CD4-positive, alpha-beta T cell treated with Interleukin-17A for 4 hours (primary cell): ENCODE results near the gene MRPL44.

Experiments used
- DNase-seq: peaks from one replicate; pipeline ENCODE4 v3.0.0-alpha.2; 2020; ENCODE audit warnings: mixed read lengths

The MRPL44 gene

DNA sequence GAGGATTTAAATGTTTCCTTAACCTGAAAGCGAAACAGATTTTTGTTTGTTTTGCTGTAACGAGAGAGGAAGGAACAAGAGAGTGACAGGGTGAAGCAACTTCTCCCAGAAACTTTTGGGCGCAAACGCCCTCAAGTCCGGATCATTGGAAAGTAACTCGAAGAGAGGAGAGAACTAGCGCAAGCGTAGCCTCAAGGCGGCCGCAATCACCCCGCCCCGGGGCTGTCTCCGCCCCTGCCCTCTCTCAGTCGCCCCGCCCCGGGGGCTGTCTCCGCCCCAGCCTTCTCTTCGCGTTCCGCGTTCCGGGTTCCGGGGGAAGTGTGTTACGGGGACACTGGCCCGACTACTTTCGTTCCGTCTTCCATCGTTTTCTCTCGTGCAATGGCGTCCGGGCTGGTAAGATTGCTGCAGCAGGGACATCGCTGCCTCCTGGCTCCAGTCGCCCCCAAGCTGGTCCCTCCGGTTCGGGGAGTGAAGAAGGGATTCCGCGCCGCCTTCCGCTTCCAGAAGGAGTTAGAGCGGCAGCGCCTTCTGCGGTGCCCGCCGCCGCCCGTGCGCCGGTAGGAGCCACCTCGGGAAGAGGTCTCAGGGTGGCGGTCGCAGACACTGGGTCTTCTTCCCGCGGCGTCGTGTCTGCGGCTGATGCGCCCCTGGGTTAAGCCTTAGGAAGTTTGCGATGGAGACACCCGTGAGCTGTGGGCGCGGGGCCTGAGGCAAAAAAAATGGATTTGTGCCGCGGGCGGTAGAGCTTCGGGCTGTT is at the start of gene MRPL44:
Gene MRPL44 (plus strand): TSS at position 372 of the 760 bp plus-strand sequence. CDS start 10 bp downstream, at position 382.
- DNase-seq: peak; percentile 99

DNA sequence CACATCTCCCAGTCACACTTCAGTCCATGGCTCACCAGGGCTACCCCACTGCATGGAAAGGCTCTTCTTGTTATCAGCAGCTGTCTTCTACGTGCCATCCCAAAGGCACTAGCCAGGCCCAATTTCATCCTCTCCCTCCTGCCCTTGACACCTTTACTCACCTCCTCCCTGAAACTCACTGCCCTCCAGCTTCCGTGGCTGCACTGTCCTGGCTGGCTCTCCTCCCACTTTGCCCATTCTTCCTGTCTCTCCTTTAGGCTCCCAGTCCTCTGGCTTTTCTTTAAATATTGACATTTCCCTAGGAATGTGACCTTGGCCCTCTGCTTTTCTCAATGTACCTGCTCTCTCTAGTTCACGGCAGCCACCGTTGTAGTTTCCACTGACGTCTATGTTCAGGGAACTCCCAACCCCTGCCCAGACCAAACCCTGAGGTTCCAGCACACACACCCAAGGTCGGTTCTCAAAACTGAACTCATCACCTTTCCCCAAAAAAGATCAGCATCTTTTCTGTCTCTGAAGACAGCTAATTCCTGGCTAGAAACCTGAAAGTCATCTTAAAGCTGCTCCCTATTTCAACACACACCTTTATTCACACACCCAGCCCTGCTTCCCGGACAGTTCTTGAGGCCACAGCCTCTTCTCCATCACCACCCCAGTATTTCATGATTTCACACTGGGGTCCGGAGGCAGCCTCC is 48.8 kb upstream of the MRPL44 start:
- DNase-seq: no peak

DNA sequence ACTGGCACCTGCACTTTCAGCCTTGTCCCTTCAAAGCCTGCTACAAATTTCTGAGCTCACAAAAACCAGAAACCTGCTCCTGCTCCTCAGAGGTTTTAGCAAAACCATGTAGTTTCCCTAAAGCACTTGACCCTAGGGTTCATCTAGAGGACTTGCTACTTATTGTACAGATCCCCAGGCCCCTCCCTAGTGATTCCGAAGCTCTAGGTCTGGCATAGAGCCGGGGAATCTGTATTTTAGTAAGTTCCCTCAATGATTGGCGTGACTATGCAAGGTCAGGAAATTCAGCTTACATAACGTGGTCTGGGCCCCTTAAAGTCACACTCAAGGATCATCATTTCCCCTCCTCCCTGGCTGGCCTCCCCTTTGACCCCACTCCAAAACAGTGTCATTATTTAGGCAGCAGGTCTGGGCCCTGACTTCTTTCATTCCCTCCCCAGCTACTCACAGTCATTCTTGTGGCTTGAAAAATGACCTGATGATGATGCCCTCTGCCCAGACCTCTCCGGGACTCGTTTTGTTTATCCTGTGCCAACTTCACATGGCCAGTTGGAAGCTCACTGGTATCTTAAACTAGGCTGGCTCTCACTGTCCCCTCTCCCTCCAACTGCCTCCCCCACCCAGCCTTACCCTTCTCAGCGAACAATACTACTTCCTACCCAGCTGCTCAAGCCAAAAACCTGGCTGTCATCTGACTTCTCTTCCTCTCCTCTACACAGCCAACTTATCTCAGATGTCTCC is 48.1 kb upstream of the MRPL44 start:
- no peak for DNase-seq

DNA sequence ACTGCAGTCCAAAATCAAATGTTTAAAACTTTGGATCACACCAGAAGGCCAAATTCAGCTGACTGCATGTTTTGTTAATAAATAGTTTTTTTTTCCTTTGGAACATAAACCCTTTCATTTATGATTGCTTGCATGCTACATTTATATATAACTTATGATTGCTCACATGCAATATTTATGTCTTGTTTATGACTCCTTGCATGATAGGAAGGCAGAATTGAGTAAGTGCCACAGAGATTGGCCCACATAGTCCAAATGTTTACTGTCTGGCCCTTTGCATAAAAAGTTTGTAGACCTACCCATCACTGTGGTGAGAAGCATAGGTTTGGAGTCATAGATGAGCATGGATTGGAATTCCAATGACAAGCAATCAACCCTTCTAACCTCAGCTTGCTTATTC is 42.9 kb upstream of the MRPL44 start:
- DNase-seq: no peak

DNA sequence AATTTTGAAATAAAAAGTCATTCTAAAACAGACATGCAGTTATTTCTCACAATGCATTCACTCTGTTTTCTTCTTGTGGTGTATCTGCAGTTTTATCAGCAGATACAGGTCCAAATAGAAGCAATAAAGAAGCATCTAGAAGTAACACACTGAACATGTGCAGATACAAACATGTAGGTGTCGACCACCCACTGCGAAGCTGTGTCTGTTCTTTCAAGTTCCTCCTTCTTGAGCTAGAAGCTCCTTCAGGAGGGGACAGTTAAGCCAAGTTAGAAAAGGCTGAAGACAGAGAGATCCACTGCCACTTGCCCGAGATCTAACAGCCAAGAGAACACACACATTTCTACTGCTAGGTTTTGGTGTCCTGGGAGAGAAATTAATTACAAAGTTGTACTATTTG is 42.2 kb upstream of the MRPL44 start:
- DNase-seq: no peak

DNA sequence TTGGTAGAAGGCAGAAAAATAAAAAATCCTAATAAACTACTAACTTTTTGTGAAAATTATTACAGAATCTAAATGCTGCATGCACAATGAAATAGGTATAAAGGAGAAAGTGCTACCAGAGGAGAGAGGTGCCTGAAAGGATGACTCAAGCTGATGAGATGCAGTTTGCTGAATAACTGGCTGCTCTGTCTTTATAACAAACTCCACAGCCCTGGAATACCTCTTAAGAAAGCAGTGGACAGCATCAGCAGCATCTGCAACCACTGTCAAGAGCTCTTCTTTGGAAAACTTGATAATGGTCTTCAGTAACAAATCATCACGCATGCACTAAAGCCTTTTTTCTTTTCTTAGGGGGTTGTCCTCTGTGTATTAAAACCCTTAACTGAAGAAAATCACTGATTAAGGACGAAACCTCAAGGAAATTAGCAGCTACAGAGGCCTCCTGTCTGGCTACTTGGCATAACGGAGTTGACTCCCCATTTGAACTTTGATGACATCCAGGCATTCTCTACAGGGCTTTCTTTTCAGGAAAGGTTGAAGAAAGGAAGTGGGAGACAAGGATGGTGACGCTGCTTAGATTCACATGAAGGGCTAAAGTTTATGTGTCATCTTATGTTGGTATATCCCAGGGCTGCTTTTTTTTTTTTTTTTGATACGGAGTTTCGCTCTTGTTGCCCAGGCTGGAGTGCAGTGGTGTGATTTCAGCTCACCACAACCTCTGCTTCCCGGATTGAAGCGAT is 40.9 kb upstream of the MRPL44 start:
- no peak for DNase-seq

DNA sequence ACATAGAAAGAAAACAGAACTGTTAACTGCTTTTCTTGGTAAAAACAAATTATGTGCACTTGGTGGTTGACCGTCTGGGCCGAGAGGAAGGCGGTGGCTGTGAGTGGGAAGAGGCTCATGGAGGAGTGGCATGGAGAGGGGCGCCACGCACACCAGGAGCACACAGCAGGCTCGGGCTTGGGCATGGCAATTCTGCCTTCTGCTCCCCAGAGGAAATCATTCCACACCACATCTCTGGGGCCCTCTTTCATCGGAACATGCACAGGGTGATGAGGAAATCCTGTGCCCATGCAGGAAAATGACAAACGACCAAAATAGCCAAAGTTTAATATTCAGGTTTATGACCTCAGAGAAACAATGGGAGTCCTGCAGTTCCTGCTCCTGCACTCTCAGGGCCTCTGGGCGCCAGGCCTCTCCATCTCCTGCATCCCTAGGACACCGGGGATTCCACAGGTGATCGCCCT is 38.6 kb upstream of the MRPL44 start:
- no peak for DNase-seq

DNA sequence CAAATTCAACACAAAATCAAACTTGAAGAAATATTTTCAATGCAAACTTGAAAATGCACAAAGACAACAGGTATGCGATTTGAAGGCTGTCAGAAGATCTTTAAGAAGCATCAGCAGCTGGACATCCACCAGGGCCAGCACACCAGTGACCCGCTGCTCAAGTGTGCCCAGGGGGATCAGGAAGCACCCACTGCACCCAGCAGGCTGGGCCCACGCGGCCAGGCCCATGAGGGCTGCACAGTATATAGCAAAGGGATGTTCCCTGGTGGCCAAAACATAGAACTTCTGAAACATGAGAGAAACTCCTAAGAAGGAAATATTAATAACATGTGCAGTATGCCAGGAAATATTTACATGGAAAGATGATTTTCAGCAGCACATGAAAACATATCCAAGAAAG is 37.2 kb upstream of the MRPL44 start:
- DNase-seq: no peak

DNA sequence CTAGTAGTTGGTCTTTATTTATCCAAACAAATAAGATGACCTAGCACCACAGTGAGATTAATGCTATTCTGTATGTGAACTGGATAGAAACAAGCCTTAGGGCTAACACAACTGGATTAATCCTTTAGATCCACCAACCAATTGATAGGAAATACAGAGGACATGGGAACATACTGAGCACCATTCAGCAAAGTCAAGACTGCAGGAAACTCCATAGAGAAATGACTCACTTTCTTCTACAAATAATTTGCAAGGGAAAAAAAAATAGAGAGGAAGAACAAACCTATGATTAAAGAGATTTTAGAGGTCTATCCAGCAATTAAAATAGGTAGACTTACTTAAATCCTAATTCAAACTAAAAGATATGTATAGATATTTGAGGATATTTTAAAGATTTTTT is 36.1 kb upstream of the MRPL44 start:
- no peak for DNase-seq

DNA sequence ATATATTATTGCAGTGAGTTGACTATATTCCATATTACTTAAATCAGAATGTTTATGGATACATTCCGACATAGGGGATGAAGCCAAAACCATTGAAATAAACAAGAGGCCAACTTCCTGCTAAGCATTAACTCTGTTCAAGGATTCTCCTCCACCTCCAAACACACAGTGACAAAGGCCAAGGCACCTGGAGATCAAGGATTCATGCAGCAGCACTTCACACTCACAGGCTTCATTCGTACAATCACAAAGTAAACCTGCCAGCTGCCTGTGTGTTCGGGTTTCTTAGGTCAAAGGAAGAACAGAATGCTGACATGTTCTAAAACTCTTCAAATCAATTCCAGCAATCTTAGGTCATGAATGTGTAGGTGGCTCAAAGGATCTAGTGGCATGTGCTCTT is 35.0 kb upstream of the MRPL44 start:
- DNase-seq: no peak

DNA sequence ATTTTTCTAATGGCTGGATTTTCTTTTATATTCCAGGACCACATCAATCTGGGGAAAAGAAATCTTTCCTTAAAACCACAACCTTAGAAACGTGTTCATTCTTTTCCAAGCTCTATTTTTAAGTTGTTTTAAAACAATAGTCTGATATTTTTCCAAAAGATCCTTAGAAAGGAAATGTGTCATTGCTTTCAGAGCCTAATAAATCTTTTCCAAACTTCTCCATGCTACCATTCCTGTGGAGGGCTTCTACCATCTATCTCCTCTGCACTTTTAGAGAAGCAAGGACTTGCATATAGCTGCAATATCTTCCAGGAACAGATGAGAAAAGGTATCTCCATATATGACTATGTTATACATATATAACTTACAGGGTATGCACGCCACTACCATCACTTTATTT is 33.3 kb upstream of the MRPL44 start:
- DNase-seq: no peak

DNA sequence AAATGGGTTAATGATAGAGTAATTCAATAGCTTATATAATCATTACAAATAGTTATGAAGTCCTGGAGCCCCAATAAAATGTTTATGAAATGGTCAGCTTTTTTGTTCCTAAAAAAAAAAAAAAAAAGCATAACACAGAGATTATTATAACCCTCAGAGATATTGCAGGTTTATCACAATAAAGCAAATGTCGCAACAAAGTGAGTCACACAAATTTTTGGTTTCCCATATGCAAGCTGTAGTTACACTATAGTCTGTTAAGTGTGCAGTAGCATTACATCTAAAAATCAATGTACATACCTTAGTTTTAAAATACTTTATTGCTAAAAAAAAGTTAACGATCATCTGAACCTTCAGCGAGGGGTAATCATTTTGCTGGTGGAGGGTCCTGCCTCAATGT is 32.2 kb upstream of the MRPL44 start:
- no peak for DNase-seq

DNA sequence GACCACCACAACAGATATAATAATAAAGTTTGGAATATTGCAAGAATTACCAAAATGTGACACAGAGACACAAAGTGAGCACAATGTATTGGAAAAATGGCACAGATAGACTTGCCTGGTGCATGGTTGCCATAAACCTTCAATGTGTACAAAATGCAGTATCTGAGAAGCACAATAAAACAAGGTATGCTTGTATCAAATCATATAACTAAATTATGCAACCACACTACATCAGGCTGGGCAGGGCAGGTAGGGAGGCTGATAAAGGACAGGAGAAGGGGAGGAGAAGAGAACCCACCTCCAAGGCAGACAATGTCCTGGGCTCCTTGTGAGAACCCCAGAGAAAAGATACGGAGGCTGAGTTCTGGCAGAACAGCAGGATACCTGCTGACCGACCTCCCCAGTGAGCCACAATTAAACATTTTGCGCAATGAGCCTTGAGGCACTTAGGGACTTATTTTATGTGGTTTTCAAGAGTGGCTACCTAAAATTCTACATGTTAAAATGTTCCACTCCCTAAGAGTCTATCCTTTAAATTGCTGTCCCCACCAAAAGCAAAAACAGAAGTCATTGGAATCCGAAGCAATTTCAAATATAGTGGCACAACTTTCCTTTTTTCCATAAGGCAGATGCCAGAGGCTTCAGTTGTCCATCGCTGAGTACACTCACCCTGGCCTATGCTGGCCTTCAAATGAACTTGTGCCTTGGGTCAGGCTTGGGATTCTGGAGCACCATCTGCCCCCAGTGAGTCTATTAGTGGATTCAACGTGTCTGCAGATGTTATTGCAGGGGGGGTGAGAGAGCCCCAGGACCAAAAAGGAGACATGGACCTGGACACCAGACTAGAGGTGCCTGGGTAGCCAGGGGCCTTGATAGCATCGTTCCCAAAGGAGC is 28.9 kb upstream of the MRPL44 start:
- no peak for DNase-seq

DNA sequence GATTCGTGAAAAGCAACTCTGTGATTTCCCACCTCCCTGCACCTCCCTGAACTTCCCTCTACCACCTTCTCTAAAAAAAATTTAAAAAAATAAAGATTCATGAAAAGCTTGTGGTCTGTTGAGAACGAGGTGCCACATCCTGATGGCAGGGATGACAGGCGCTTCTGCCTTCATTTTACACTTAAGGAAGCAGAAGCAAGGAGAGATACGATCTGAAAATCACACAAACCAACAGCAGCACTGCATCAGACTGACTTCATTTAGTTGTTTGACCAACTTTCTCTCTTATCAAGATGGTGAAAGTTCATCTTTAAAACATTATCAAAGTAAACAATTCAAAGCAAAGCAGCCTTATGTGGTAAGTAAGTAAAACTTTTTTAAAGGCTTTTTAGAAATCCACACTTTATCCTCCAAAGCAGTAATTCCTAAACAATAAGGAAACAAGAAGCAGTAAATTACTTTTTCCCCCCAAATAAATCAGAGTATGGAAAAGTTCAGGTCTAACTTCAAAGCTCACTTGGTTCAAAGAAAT is 27.6 kb upstream of the MRPL44 start:
- peak; percentile 37 for DNase-seq

DNA sequence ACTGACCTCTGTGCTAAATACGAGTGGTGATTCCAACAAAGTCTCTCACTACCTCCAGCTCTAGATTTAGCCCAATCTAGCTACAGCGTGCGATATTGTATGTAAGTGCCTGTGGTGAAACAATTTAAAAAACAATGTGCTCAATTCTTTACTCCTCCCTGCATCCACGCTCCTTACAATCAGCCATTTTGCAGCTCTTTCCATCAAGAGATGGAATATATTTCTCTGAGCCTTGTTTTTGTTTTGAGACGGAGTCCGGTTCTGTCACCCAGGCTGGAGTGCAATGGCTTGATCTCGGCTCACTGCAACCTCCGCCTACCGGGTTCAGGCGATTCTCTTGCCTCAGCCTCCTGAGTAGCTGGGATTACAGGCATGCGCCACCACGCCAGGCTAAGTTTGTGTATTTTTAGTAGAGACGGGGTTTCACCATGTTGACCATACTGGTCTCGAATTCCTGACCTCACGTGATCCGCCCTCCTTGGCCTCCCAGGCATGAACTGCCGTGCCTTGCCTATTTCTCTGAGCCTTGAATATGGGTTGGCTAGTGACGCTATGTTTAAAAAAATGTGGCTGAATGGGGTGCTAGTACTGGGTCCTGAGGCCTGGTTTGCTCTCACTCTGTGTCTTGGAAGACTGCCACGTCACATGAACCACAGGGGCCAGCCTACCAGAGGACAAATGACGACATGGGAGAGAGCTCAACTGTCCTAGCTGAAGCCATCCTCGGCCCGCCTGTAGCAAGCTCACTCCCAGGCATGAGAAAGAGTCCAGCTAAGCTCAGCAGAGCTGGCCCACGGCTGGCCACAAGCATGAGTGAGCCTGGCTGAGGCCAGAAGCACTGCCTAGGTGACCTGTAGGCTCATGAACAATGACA is 26.9 kb upstream of the MRPL44 start:
- peak; percentile 10 for DNase-seq

DNA sequence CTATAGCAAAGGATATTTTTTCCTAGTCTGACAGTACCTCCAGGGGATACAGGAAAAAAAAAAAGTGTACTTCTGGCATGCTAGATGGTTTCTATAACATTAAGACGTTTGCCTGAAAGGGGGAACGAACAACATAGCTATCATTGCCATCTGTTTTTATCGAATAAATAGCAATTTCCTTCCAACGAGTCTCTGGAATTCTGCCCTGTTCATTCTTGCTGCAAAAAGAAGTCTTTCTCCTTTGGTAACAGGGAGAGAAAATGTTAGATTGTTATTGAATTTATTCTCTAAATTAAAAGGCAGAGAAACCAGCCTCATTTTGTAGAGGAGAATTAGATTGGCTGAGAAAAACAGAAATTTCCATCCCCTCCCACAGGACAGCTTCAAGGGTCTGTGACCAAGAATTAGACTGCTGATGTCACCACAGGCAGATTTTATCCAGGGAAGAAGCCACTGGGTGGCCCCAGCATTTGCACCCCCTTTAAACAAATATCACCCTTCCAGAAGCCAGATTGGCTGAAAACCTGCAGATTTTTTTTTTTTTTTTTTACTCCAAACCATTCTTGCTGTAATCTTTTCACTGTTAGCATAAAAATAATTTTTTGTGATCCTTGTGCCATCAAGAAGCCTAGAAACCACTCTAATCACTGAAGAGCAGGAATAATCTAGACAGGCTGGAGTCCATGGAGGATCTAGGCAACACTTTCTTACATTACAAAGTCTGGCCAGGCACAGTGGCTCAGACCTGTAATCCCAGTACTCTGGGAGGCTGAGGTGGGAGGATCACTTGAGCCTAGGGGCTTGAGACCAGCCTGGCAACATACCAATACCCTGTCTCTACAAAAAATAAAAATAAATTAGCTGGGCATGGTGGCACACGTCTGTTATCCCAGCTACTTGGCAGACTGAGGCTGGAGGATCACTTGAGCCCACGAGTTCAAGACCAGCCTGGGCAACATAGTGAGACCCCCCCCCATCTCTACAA is 24.2 kb upstream of the MRPL44 start:
- no peak for DNase-seq

DNA sequence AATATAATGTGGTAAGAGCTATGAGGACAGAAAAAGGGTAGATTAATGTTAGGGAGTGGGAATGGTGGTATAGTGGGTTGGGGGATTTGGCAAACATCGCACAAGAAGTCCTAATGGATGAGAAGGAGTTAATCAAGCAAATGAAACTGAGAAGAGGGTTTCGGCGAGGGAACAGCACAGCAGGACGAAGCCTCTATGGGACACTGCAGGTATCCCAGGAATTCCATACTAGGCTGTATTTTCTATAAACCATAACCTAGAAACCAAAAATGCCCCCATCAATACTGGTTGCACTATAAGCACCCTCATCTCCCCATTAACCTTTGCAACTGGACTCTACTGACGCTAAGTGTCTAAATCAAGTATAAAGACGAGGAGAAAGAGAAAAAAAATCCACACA is 22.4 kb upstream of the MRPL44 start:
- DNase-seq: no peak

DNA sequence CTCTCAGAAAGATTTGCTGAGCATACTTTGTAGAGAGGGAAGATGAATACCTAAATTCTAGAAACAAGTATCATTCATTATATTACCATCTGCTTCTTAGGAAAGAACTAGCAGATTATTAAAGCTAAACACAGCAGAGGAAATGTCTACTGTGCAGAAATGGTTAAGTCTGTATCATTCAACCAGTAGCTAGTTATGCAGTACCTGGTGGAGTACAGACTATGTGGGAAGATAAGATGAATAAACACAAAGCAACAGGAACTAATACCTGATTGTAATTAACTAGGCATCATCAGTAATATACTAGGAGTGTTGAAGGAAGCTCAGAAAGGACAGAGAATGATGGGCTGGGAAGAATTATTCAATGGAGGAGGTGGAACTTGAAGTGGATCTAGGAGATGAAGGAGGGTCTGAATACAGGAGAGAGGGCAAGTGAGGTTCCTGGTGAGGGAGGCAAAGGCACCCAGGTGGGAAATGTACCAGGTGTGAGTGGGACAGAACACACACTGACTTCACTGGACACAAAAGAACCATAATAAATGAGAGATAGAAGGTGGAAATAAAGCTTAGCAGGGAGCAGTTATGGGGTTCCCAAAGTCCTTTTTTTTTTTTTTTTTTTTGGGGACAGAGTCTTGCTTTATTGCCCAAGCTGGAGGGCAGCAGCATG is 21.7 kb upstream of the MRPL44 start:
- DNase-seq: no peak

DNA sequence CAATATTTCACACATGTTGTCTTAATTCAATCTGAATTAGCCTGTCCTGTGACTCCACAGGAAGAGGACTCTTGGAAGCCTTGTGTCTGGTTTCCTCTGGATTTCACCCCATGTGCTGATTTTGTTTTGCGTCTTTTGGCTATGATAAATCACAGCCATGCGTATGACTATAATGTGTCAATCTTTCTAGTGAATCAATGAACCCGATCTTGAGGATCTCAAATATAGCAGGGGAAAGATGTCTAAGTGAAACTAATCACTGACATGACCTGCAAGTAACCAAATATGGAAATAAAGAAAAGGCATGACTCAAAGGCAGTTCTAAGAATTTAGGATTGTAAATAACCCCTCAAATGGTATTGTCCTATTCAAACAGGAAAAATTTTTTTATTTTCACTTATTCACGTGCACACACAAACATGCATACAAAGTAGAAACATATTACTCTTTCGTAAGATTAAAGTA is 20.4 kb upstream of the MRPL44 start:
- no peak for DNase-seq
